Osteoblast (primary cell): Measurements from ENCODE around the gene GTF3C5. TPM values are rescaled to one million over a fixed set of nuclear protein-coding genes. Genes with fewer than 3 reads are reported as not detected.

ENCODE experiments used
- DNase-seq: peaks from one replicate; pipeline ENCODE4 v3.0.0; 2011; ENCODE audit warnings: low spot score, mixed read lengths; ENCODE audit not compliant: insufficient read length; ENCODE audit errors: missing footprints
- H2AFZ ChIP-seq: 2 replicates; pipeline ENCODE4 v1.6.0; 2011; ENCODE audit warnings: mild to moderate bottlenecking, low read length
- H3K27ac ChIP-seq: 2 replicates; pipeline ENCODE4 v1.5.1; 2011; ENCODE audit warnings: mild to moderate bottlenecking, low read depth, low read length, moderate library complexity
- H3K27me3 ChIP-seq: 2 replicates; pipeline ENCODE4 v1.6.0; 2012; ENCODE audit warnings: mild to moderate bottlenecking, control low read depth, inconsistent platforms, low read length, moderate library complexity; ENCODE audit not compliant: insufficient read depth
- H3K36me3 ChIP-seq: 2 replicates; pipeline ENCODE4 v1.5.1; 2011; ENCODE audit warnings: mild to moderate bottlenecking, low read length, control low read depth, moderate library complexity; ENCODE audit not compliant: insufficient read depth
- H3K4me1 ChIP-seq: 2 replicates; pipeline ENCODE4 v1.5.1; 2011; ENCODE audit warnings: mild to moderate bottlenecking, low read length, control low read depth, moderate library complexity; ENCODE audit not compliant: insufficient read depth
- H3K4me2 ChIP-seq: 2 replicates; pipeline ENCODE4 v1.6.0; 2011; ENCODE audit warnings: mild to moderate bottlenecking, low read length; ENCODE audit not compliant: insufficient read depth
- H3K4me3 ChIP-seq: fragments of 200-600 bp; sonication (generic); 3 replicates; pipeline ENCODE4 v1.5.1; 2012; ENCODE audit warnings: mild to moderate bottlenecking, low read length, inconsistent platforms; ENCODE audit not compliant: insufficient read depth
- H3K79me2 ChIP-seq: 2 replicates; pipeline ENCODE4 v1.6.0; 2012; ENCODE audit warnings: mild to moderate bottlenecking, low read length, control low read depth, inconsistent platforms; ENCODE audit not compliant: insufficient read depth
- H3K9me3 ChIP-seq: 2 replicates; pipeline ENCODE4 v1.5.1; 2011; ENCODE audit warnings: low read depth, low read length, control low read depth
- H4K20me1 ChIP-seq: 2 replicates; pipeline ENCODE4 v1.6.0; 2012; ENCODE audit warnings: mild to moderate bottlenecking, low read length, control low read depth; ENCODE audit not compliant: insufficient read depth
- total RNA-seq: library from RNA; depleted of rRNA; stranded (reverse); fragments of >200 nt; gene quantifications from 2 replicates; pipeline ENCODE4 v1.2.3, GENCODE V29; 2012
- TF ChIP-seq, protein P1 (sequence below): IDR thresholded peaks from 2 replicates; pipeline ENCODE4 v1.5.1; 2011; ENCODE audit warnings: mild to moderate bottlenecking, low read depth, low read length, moderate library complexity; ENCODE audit errors: extremely low read depth

GTF3C5 gene
- total RNA-seq, 1 donor: 31.8 TPM

- no peaks in the 10 kb centered on the region for H4K20me1 ChIP-seq
- H3K4me1 ChIP-seq: no peaks in the 10 kb centered on the region
- no peaks in the 10 kb centered on the region for H3K27me3 ChIP-seq
- H3K27ac ChIP-seq: no peak overlapping the region
- no peaks in the 10 kb centered on the region for H3K79me2 ChIP-seq
- no peak for DNase-seq
- no peak overlapping the region for H3K4me2 ChIP-seq
- peaks cover 23% of the 10 kb centered on the region for H3K36me3 ChIP-seq
- H3K9me3 ChIP-seq: no peaks in the 10 kb centered on the region
- no peak overlapping the region for H3K4me3 ChIP-seq
- H2AFZ ChIP-seq: no peak overlapping the region
- TF ChIP-seq, protein P1, sequence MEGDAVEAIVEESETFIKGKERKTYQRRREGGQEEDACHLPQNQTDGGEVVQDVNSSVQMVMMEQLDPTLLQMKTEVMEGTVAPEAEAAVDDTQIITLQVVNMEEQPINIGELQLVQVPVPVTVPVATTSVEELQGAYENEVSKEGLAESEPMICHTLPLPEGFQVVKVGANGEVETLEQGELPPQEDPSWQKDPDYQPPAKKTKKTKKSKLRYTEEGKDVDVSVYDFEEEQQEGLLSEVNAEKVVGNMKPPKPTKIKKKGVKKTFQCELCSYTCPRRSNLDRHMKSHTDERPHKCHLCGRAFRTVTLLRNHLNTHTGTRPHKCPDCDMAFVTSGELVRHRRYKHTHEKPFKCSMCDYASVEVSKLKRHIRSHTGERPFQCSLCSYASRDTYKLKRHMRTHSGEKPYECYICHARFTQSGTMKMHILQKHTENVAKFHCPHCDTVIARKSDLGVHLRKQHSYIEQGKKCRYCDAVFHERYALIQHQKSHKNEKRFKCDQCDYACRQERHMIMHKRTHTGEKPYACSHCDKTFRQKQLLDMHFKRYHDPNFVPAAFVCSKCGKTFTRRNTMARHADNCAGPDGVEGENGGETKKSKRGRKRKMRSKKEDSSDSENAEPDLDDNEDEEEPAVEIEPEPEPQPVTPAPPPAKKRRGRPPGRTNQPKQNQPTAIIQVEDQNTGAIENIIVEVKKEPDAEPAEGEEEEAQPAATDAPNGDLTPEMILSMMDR: no peak
Measured at GRCh38 chr9:133094842-133095393, 64.1 kb downstream of the GTF3C5 start.

DNA sequence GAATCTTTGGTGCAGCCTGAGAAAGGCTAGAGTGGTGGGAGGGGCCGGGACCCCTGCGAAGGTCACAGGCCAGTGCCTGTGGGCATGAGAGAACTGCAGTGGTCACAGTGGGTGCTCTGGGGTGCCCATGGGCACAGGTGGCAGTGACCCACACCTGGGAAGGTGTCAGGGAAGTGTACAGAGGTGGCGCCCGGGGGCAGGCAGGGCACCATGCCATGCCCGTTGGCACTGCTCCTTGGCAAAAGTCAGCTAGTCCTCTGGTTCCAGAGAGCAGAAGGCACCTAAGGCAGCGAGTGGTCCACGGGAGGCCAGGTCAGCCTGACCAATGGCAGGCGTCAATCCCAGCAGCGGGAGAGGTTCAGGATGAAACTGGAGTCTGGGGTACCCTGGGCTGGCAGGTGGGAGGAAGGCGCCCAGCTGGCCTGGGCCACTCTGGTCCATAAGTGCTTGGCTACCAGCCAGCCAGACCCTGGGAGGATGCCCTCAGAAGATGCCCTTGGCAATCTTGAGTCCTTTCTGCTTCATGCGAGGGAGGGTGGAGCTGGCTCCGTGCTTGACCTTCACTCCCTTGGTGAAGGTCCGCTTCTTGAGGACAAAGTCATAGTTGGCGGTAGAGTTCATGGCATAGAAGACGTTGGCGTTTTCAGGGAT, 67.4 kb downstream of the GTF3C5 start:
- TF ChIP-seq, protein P1: no peak
- H4K20me1 ChIP-seq: peaks cover 8% of the 10 kb centered on the region
- no peak overlapping the region for H3K27ac ChIP-seq

GRCh38 chr9:133098871-133099270, 68.1 kb downstream of the GTF3C5 start:
- no peak for DNase-seq
- Histone ChIP-seq H3K4me1 (no peaks in the 10 kb centered on the region), H4K20me1 (peaks cover 8% of the 10 kb centered on the region), H3K27me3 (no peaks in the 10 kb centered on the region), H2AFZ (no peak overlapping the region), H3K9me3 (no peaks in the 10 kb centered on the region), H3K36me3 (peaks cover 42% of the 10 kb centered on the region), H3K79me2 (no peaks in the 10 kb centered on the region), H3K4me2 (no peak overlapping the region), H3K4me3 (no peak overlapping the region), H3K27ac (no peak overlapping the region)
- TF ChIP-seq, protein P1: no peak

More for the DNA sequence above, 67.4 kb downstream of the GTF3C5 start:
- no peak overlapping the region for H3K4me2 ChIP-seq
- H3K36me3 ChIP-seq: peaks cover 42% of the 10 kb centered on the region
- H3K79me2 ChIP-seq: no peaks in the 10 kb centered on the region
- H3K4me1 ChIP-seq: no peaks in the 10 kb centered on the region
- no peaks in the 10 kb centered on the region for H3K27me3 ChIP-seq
- H2AFZ ChIP-seq: no peak overlapping the region
- no peak overlapping the region for H3K4me3 ChIP-seq
- no peak for DNase-seq
- H3K9me3 ChIP-seq: no peaks in the 10 kb centered on the region

- H2AFZ ChIP-seq: no peak overlapping the region
- H3K79me2 ChIP-seq: no peaks in the 10 kb centered on the region
- DNase-seq: no peak
- H3K4me3 ChIP-seq: no peak overlapping the region
- no peaks in the 10 kb centered on the region for H3K9me3 ChIP-seq
- peaks cover 10% of the 10 kb centered on the region for H4K20me1 ChIP-seq
- H3K27ac ChIP-seq: no peak overlapping the region
- H3K4me2 ChIP-seq: no peak overlapping the region
- H3K36me3 ChIP-seq: peaks cover 42% of the 10 kb centered on the region
- no peaks in the 10 kb centered on the region for H3K27me3 ChIP-seq
- no peaks in the 10 kb centered on the region for H3K4me1 ChIP-seq
- TF ChIP-seq, protein P1: no peak
Measured at GRCh38 chr9:133099726-133100505, 69.1 kb downstream of the GTF3C5 start.
